ENCODE results near the gene MEAK7. TPM values are rescaled to one million over a fixed set of nuclear protein-coding genes. Genes with fewer than 3 reads are reported as not detected.

The MEAK7 gene
- total and polyA plus RNA-seq, 3 donors from 2014 or later, result 11.2 to 20.0 (median 14.3) TPM

DNA sequence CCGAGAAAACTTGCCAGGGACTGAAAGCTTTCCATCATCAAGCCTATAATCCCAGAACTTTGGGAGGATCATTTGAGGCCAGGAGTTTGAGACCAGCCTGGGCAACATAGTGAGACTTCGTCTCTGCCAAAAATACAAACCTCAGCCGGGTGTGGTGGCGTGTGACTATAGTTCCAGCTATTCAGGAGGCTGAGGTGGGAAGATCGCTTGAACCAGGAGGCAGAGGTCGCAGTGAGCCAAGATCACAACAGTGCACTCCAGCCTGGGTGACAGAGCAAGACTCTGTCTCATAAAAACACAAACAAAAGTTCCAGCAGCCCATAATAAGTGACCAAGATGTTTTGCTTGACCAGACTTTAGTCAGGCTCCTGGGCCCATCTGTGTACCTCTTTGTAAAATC is 1.9 kb downstream of the MEAK7 start:
- WGBS, 2 donors, result 91 to 96% methylated on average over 6 of the region's 6 CpGs
- H3K27me3 ChIP-seq, result no peaks in the 10 kb centered on the region
- H3K27ac ChIP-seq, result no peak overlapping the region
- H3K4me3 ChIP-seq, result no peak overlapping the region
- H3K4me1 ChIP-seq, result peaks cover 14% of the 10 kb centered on the region
- intact Hi-C loops (cut with DNase I; ENCODE audit: low total_unique reads), result no loop called here
- no peak for DNase-seq
- no peaks in the 10 kb centered on the region for H3K9me3 ChIP-seq
- H3K36me3 ChIP-seq (ENCODE audit: low read depth, missing control alignments), result no peaks in the 10 kb centered on the region
- TF ChIP-seq, protein P1, sequence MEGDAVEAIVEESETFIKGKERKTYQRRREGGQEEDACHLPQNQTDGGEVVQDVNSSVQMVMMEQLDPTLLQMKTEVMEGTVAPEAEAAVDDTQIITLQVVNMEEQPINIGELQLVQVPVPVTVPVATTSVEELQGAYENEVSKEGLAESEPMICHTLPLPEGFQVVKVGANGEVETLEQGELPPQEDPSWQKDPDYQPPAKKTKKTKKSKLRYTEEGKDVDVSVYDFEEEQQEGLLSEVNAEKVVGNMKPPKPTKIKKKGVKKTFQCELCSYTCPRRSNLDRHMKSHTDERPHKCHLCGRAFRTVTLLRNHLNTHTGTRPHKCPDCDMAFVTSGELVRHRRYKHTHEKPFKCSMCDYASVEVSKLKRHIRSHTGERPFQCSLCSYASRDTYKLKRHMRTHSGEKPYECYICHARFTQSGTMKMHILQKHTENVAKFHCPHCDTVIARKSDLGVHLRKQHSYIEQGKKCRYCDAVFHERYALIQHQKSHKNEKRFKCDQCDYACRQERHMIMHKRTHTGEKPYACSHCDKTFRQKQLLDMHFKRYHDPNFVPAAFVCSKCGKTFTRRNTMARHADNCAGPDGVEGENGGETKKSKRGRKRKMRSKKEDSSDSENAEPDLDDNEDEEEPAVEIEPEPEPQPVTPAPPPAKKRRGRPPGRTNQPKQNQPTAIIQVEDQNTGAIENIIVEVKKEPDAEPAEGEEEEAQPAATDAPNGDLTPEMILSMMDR (IDR thresholded peaks at IDR 0.05), result no peak
- TF ChIP-seq POLR2A (IDR thresholded peaks at IDR 0.05), result no peak

DNA sequence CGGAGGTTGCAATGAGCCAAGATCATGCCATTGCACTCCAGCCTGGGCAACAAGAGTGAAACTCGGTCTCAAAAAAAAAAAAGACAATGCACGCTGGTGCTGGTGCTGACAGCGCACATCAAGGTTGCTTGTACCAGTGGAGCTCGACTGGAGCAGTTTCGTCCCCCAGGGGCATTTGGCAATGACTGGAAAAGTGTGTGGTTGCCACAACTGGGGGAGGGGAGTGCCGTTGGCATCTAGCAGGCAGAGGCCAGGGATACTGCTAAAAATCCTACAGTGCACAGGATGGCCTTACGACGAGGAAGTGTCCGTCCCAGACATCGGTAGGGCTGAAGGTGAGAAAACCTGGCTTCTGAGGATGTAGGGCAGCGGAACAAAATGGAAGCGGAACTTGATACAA is 2.4 kb downstream of the MEAK7 start:
- peaks cover 14% of the 10 kb centered on the region for H3K4me1 ChIP-seq
- no peak for DNase-seq
- no peaks in the 10 kb centered on the region for H3K9me3 ChIP-seq
- no peaks in the 10 kb centered on the region for H3K36me3 ChIP-seq (ENCODE audit: low read depth, missing control alignments)
- H3K27me3 ChIP-seq, result no peaks in the 10 kb centered on the region
- intact Hi-C loops (cut with DNase I; ENCODE audit: low total_unique reads), result no loop called here
- no peak overlapping the region for H3K27ac ChIP-seq
- TF ChIP-seq, protein P1 (IDR thresholded peaks at IDR 0.05), result no peak
- no peak for TF ChIP-seq POLR2A (IDR thresholded peaks at IDR 0.05)
- WGBS, 2 donors, result 94 to 95% methylated on average over 13 of the region's 13 CpGs
- no peak overlapping the region for H3K4me3 ChIP-seq

DNA sequence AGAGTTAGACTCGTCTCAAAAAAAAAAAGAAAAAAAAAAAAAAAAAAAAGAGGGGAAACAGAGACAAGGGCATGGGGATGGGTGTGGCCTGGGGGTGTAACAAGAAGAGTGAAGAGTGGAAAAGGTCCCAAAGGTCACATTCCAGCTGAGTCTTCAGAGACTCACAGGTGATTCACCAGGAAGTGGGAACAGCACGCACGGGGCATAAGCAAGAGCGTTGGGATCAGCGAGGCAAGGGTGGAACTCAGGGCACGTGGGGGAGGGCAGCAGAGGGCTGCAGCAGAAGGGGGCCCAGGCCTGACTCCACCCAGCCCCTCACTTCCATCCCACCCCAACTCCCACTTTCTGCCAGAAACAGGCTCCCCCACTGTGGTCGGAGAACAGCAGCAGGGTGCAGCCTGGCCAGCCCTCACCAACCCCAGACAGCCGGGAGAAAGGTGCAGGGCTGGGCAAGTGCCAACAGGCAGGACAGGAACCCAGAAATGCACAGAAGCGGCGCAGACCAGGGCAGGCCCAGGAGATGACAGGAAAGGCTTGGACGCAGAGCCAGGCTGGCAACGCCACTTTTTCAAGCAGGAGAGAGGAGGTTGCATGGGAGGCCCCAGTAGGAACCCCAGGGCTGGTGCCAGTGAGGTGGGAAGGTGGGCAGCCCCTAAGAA is 3.3 kb downstream of the MEAK7 start:
- Histone ChIP-seq H3K9me3 (no peaks in the 10 kb centered on the region), H3K27me3 (no peaks in the 10 kb centered on the region), H3K36me3 (ENCODE audit: low read depth, missing control alignments) (no peaks in the 10 kb centered on the region), H3K4me3 (no peak overlapping the region), H3K27ac (no peak overlapping the region), H3K4me1 (peaks cover 14% of the 10 kb centered on the region)
- WGBS, 2 donors, result 94% methylated on average over 8 to 12 of the region's 12 CpGs
- no peak for DNase-seq
- no peak for TF ChIP-seq POLR2A (IDR thresholded peaks at IDR 0.05)
- TF ChIP-seq, protein P1 (IDR thresholded peaks at IDR 0.05), result no peak
- intact Hi-C loops (cut with DNase I; ENCODE audit: low total_unique reads), result no loop called here

DNA sequence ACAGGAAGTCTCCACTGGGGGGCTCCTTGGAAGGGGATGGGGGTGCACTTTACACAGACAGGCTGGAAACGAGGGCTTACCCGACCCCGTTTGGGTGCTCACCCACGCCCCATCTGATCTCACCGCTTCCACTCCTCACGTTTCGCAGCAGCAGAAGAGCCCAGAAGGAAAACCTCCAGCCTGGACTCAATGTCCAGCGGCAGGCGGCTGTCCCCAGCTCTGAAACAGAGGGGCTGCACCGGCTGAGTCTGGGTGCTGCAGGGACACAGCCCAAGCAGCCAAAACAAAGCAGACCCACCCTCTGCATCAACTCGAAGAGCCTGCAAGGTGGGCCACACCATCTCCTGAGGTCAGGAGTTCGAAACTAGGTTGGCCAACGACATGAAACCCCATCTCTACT is 3.9 kb downstream of the MEAK7 start:
- 92 to 93% methylated on average over 9 to 13 of the region's 13 CpGs for WGBS, 2 donors
- DNase-seq, result no peak
- TF ChIP-seq POLR2A (IDR thresholded peaks at IDR 0.05), result no peak
- TF ChIP-seq, protein P1 (IDR thresholded peaks at IDR 0.05), result no peak
- intact Hi-C loops (cut with DNase I; ENCODE audit: low total_unique reads), result no loop called here
- Histone ChIP-seq H3K4me3 (no peak overlapping the region), H3K36me3 (ENCODE audit: low read depth, missing control alignments) (no peaks in the 10 kb centered on the region), H3K4me1 (peaks cover 10% of the 10 kb centered on the region), H3K9me3 (no peaks in the 10 kb centered on the region), H3K27me3 (no peaks in the 10 kb centered on the region), H3K27ac (no peak overlapping the region)

DNA sequence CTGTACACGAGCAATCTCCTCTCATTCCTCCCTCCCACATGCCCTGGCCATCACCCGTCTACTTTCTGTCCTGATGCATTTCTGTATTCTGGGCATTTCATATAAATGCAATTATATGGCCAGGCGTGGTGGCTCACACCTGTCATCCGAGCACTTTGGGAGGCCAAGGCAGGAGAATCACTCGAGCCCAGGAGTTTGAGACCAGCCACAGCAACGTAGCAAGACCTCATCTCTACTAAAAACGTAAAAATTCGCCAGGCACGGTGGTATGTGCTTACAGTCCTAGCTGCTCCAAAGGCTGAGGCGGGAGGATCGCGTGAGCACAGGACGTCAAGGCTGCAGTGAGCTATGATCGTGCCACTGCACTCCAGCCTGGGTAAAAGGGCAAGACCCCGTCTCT is 4.8 kb downstream of the MEAK7 start:
- DNase-seq, result no peak
- 88 to 92% methylated on average over 15 of the region's 15 CpGs for WGBS, 2 donors
- intact Hi-C loops (cut with DNase I; ENCODE audit: low total_unique reads), result no loop called here
- Histone ChIP-seq H3K9me3 (no peaks in the 10 kb centered on the region), H3K27me3 (no peaks in the 10 kb centered on the region), H3K4me3 (no peak overlapping the region), H3K27ac (no peak overlapping the region), H3K36me3 (ENCODE audit: low read depth, missing control alignments) (no peaks in the 10 kb centered on the region), H3K4me1 (peaks cover 4% of the 10 kb centered on the region)
- TF ChIP-seq POLR2A (IDR thresholded peaks at IDR 0.05), result no peak
- TF ChIP-seq, protein P1 (IDR thresholded peaks at IDR 0.05), result no peak

All from testis (tissue), 3 donors.